K562 (cell line): ENCODE measurements around the gene TNPO3. TPM values are rescaled to one million over a fixed set of nuclear protein-coding genes. Genes with fewer than 3 reads are reported as not detected.

Source experiments
- ATAC-seq: fragments of 200-7000 bp; cut with Tn5 transposase; 3 replicates; pipeline ENCODE4 v1.9.1; 2020; ENCODE audit warnings: moderate library complexity
- BruUV-seq: library from RNA; stranded (reverse); fragments of 400-500 nt; replicated peaks from 2 replicates; lab custom pipeline; 2021; lab: Mats Ljungman, UMichigan
- CTCF ChIA-PET: fragments of 300-600 bp; formaldehyde crosslinking; extraction: SDS; loops from one replicate; lab custom pipeline; 2021; ENCODE audit warnings: low intra/inter-chr PET ratio; lab: Yijun Ruan, JAX
- POLR2A ChIA-PET: fragments of 300-600, 350-650 bp; sonication (Branson Sonifier 250); formaldehyde crosslinking; extraction: SDS; loops from one replicate; lab custom pipeline; 2021; ENCODE audit warnings: antibody characterized with exemption, inconsistent platforms; lab: Yijun Ruan, JAX
- DNase-seq, 4 experiments: peaks; one replicate each; pipeline versions ENCODE4 v3.0.0 to v3.0.0-alpha.2; 2011 to 2018; ENCODE audit warnings: low spot score in 3 of 4, mixed read lengths in 3 of 4; ENCODE audit errors: extremely low read depth in 1 of 4
- FAIRE-seq: peaks from 2 replicates; lab custom pipeline; 2011; peaks lifted over from hg19 to GRCh38; lab: Jason Lieb, UNC
- H2AFZ ChIP-seq: 2 replicates; pipeline ENCODE4 v1.6.0; 2011; ENCODE audit warnings: low read depth, low read length, control low read depth, inconsistent platforms
- H3K27ac ChIP-seq: fragments of 200-600 bp; 3 replicates; pipeline ENCODE4 v1.8.0; 2011; ENCODE audit warnings: low read depth, mild to moderate bottlenecking, control low read depth, inconsistent platforms, low read length, moderate library complexity, mixed read lengths; ENCODE audit errors: extremely low read depth
- H3K27me3 ChIP-seq, 2 experiments: fragments of 300-600 bp in 1 of 2; 2 replicates in 1 of 2; 3 replicates in 1 of 2; pipeline versions ENCODE4 v1.6.0 to v1.8.0; 2011; ENCODE audit warnings: inconsistent platforms in 2 of 2, low read length in 2 of 2, mild to moderate bottlenecking in 1 of 2, mixed read lengths in 1 of 2, moderate library complexity in 1 of 2; ENCODE audit not compliant: control insufficient read depth in 2 of 2, insufficient read depth in 2 of 2
- H3K36me3 ChIP-seq: fragments of 300-600 bp; 3 replicates; pipeline ENCODE4 v1.8.0; 2011; ENCODE audit warnings: mild to moderate bottlenecking, low read length, inconsistent platforms; ENCODE audit not compliant: control insufficient read depth, insufficient read depth
- H3K4me1 ChIP-seq, 2 experiments: fragments of 200-600 bp in 1 of 2; replicated peaks in 1 of 2; 2 replicates in 1 of 2; 3 replicates in 1 of 2; pipeline versions ENCODE4 v1.5.1 to v1.8.0; 2011; ENCODE audit warnings: inconsistent platforms in 2 of 2, low read length in 2 of 2, mild to moderate bottlenecking in 1 of 2, mixed read lengths in 1 of 2, moderate library complexity in 1 of 2; ENCODE audit not compliant: control insufficient read depth in 2 of 2, insufficient read depth in 2 of 2
- H3K4me2 ChIP-seq: 2 replicates; pipeline ENCODE4 v1.6.1; 2011; ENCODE audit warnings: low read length, control low read depth, inconsistent platforms, mixed read lengths; ENCODE audit not compliant: insufficient read depth
- H3K4me3 ChIP-seq: fragments of 200-600 bp; sonication (generic), shearing (Covaris generic); 2 replicates; pipeline ENCODE4 v1.5.1; 2016; ENCODE audit warnings: control low read depth, inconsistent platforms
- H3K79me2 ChIP-seq: fragments of 200-600 bp; 3 replicates; pipeline ENCODE4 v1.8.0; 2011; ENCODE audit warnings: low read length, inconsistent platforms; ENCODE audit not compliant: control insufficient read depth, insufficient read depth
- H3K9ac ChIP-seq, 2 experiments: 2 replicates each; pipeline versions ENCODE4 v1.6.0 to v1.6.1; 2011; ENCODE audit warnings: low read depth in 2 of 2, low read length in 2 of 2, control low read depth in 1 of 2, inconsistent platforms in 1 of 2, mild to moderate bottlenecking in 1 of 2, mixed read lengths in 1 of 2; ENCODE audit not compliant: insufficient read depth in 1 of 2
- H3K9me1 ChIP-seq: one replicate; pipeline ENCODE4 v1.6.0; 2011; ENCODE audit warnings: inconsistent platforms, mild to moderate bottlenecking, low read length, moderate library complexity; ENCODE audit not compliant: control insufficient read depth, insufficient read depth
- H3K9me3 ChIP-seq: replicated peaks from 2 replicates; pipeline ENCODE4 v1.5.1; 2011; ENCODE audit warnings: low read depth, low read length, inconsistent platforms; ENCODE audit not compliant: control insufficient read depth, insufficient read depth
- H4K20me1 ChIP-seq: replicated peaks from 2 replicates; pipeline ENCODE4 v1.6.1; 2011; ENCODE audit warnings: low read length, inconsistent platforms, mixed read lengths; ENCODE audit not compliant: control insufficient read depth, insufficient read depth
- HDAC2 ChIP-seq: fragments of 450-650 bp; IDR thresholded peaks from 2 replicates; pipeline ENCODE4 v1.6.1; 2016; ENCODE audit warnings: mild to moderate bottlenecking
- KDM1A ChIP-seq, 2 experiments: fragments of 450-650 bp; IDR thresholded peaks; 2 replicates each; pipeline ENCODE4 v1.6.1; 2016; ENCODE audit warnings: mild to moderate bottlenecking in 2 of 2
- MCM2 ChIP-seq: fragments of 450-650 bp; IDR thresholded peaks from 2 replicates; pipeline ENCODE4 v1.6.1; 2017; ENCODE audit warnings: low read depth, mild to moderate bottlenecking
- PHB2 ChIP-seq: fragments of 450-650 bp; IDR thresholded peaks from 2 replicates; pipeline ENCODE4 v1.6.1; 2017; ENCODE audit warnings: low read depth
- RBM25 ChIP-seq: fragments of 200-400 bp; formaldehyde crosslinking; IDR thresholded peaks from 2 replicates; pipeline ENCODE4 v1.6.1; 2018; ENCODE audit warnings: low read length, low read depth, moderate library complexity; ENCODE audit not compliant: severe bottlenecking
- ZNF121 ChIP-seq: sonication (generic); formaldehyde crosslinking; conservative IDR thresholded peaks from 2 replicates; pipeline ENCODE4 v1.8.0; 2022; ENCODE audit warnings: missing genetic modification reagents
- WGBS: fragments of 100-300 bp; shearing (Covaris generic); methylation state at CpG from one replicate; pipeline ENCODE4 v1.1.6; 2016; ENCODE audit warnings: low coverage, mixed read lengths; ENCODE audit not compliant: insufficient coverage; ENCODE audit errors: missing lambda C conversion rate; 5-methylcytosine and 5-hydroxymethylcytosine counted together
- in situ Hi-C: fragments of 300-500 bp; cut with MboI; formaldehyde crosslinking; loops from 4 replicates; pipeline ENCODE4 v1.15.0; 2018; ENCODE audit warnings: inconsistent platforms, mixed read lengths
- intact Hi-C: fragments of 100-400 bp; cut with micrococcal nuclease; formaldehyde crosslinking; loops from 2 replicates; pipeline ENCODE4 v1.14.2; 2022
- polyA plus RNA-seq, 8 experiments: library from polyadenylated mRNA; depleted of rRNA in 4 of 8; stranded (reverse) in 5 of 8; unstranded in 3 of 8; fragments of >200 nt; fragmentation: Nextera tagmentation in 2 of 8; fragmentation: Illumina TruSeq in 1 of 8; extraction: Ambion mirVana in 2 of 8; extraction: Trizol in 1 of 8; gene quantifications; 2 replicates each; pipeline versions ENCODE4 v1.2.1 to v1.2.3, GENCODE V29; 2011 to 2014; ENCODE audit warnings: inconsistent platforms in 1 of 8, missing spikeins in 1 of 8
- total RNA-seq, 7 experiments: library from RNA; depleted of rRNA in 6 of 7; stranded (reverse); fragments of >200 nt in 6 of 7; fragmentation: Illumina TruSeq in 2 of 7; extraction: Trizol in 2 of 7; gene quantifications; 2 replicates each; pipeline versions ENCODE4 v1.2.1 to v1.2.3, GENCODE V29; 2011 to 2021; ENCODE audit warnings: low replicate concordance in 1 of 7

The TNPO3 gene
- total and polyA plus RNA-seq, 9 of the 15 experiments (the other 6 are each of a cell fraction or from before 2014, with no cell fraction given): 35.8 to 125 (median 110) TPM

DNA sequence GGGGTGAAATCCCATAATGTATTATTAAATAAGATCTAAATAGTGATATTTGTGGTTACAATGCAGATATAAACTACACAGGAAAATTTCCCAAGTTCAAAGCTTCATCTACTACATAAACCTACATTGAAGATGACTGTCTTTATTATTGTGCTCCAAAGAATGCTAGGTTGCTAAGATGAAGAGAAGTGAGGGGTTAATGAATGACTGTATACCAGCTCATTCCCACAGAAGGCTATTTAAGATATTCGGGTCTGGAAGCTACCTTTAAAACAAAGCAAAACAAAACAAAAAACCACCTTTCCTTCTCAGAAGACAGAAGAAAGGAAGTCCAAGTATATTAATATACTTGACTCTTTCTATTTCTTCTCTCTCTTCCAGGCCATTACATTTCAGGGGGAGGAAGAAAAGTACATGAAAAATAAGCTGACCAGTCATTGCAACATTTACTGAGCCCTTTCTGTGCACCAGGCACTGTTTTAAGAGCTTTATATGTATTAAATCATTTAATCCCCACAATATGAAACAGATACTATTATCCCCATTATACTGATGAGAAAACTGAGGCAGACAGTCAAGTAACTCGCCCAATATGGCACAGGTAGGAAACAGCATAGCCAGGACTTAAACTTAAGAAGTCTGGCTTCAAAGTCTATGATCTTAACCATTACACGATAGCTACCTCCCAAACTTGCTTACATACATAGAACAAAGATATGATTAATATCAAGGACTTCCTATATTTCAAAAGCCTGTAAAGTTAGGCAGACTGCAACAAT is 48.1 kb downstream of the TNPO3 start (continued):
- TF ChIP-seq KDM1A (IDR thresholded peaks at IDR 0.05) (peak; percentile 22 to 60; a peak in 2 of 4 replicates), MCM2 (no peak), RBM25 (peak; percentile 93), HDAC2 (peak; percentile 30; the same call in 1 of the 2 replicates)
- TF ChIP-seq, all 486 proteins: peak for 7

DNA sequence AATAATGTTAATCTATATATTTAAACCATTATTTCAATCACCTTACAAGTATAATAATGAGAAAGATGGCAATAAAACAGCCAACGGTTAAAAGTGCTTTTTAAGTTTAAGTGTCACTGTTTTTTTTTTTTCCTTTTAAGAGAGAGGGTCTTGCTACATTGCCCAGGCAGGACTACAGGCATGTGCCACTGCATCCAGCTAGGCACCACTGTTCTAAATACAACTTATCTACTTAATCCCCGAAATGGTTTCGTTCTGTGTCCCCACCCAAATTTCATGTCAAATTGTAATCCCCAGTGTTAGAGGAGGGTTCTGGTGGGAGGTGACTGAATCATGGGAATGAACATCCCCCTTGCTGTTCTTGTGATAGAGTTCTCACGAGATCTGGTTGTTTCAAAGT is 49.7 kb downstream of the TNPO3 start:
- H3K4me1 ChIP-seq: no peaks in the 10 kb centered on the region
- H4K20me1 ChIP-seq: no peaks in the 10 kb centered on the region
- H3K4me3 ChIP-seq: no peak overlapping the region
- TF ChIP-seq PHB2 (no peak), ZNF121 (CRISPR knock-in tag) (peak; percentile 65; the same call in 1 of the 2 replicates)
- no peaks in the 10 kb centered on the region for H3K9me1 ChIP-seq
- H3K4me2 ChIP-seq: no peak overlapping the region
- H3K79me2 ChIP-seq: peaks cover 26% of the 10 kb centered on the region; the same call in 2 of the 3 replicates
- BruUV-seq: no TSS peak
- intact Hi-C loops: no loop called here
- H3K36me3 ChIP-seq: peaks cover 87% of the 10 kb centered on the region
- POLR2A ChIA-PET: no interaction called here
- no peaks in the 10 kb centered on the region for H3K9me3 ChIP-seq
- in situ Hi-C loops: no loop called here
- H3K9ac ChIP-seq: no peak overlapping the region
- 78% methylated on average over 4 of the region's 4 CpGs for WGBS
- FAIRE-seq (no peak), DNase-seq (no peak), ATAC-seq (no peak)
- H3K27ac ChIP-seq: no peak overlapping the region
- no peak overlapping the region for H2AFZ ChIP-seq
- H3K27me3 ChIP-seq: no peaks in the 10 kb centered on the region
- CTCF ChIA-PET: no interaction called here
